DOHH2 (cell line): ENCODE results near the gene KAT8.

Experiments
- H3F3A ChIP-seq: fragments of 200-600 bp; sonication (generic), shearing (Covaris generic); 2 replicates; pipeline ENCODE4 v1.6.0; 2016; ENCODE audit warnings: antibody characterized with exemption, mild to moderate bottlenecking; ENCODE audit not compliant: control insufficient read depth, insufficient read depth
- H3K27ac ChIP-seq: fragments of 200-600 bp; sonication (generic); 2 replicates; pipeline ENCODE4 v1.5.1; 2014; ENCODE audit warnings: low read depth, mild to moderate bottlenecking, low read length, moderate library complexity
- H3K27me3 ChIP-seq: fragments of 200-600 bp; sonication (generic); 2 replicates; pipeline ENCODE4 v1.6.1; 2014; ENCODE audit warnings: mild to moderate bottlenecking, low read length, mixed read lengths; ENCODE audit not compliant: control insufficient read depth
- H3K36me3 ChIP-seq: fragments of 200-600 bp; sonication (generic); 2 replicates; pipeline ENCODE4 v1.6.1; 2014; ENCODE audit warnings: mild to moderate bottlenecking, low read length, moderate library complexity, mixed read lengths; ENCODE audit not compliant: control insufficient read depth
- H3K4me1 ChIP-seq: fragments of 200-600 bp; sonication (generic); 2 replicates; pipeline ENCODE4 v1.6.1; 2014; ENCODE audit warnings: mild to moderate bottlenecking, low read length, mixed read lengths; ENCODE audit not compliant: control insufficient read depth
- H3K4me2 ChIP-seq: fragments of 200-600 bp; sonication (generic); 2 replicates; pipeline ENCODE4 v1.6.0; 2014; ENCODE audit warnings: mild to moderate bottlenecking, low read length, moderate library complexity
- H3K4me3 ChIP-seq: fragments of 200-600 bp; sonication (generic); 2 replicates; pipeline ENCODE4 v1.5.1; 2014; ENCODE audit warnings: mild to moderate bottlenecking, low read length, mixed read lengths
- H3K79me2 ChIP-seq: fragments of 200-600 bp; sonication (generic); 2 replicates; pipeline ENCODE4 v1.6.1; 2014; ENCODE audit warnings: mild to moderate bottlenecking, low read length, mixed read lengths; ENCODE audit not compliant: control insufficient read depth
- H3K9me2 ChIP-seq: fragments of 200-600 bp; sonication (generic); replicated peaks from 2 replicates; pipeline ENCODE4 v1.6.1; 2014; ENCODE audit warnings: mild to moderate bottlenecking, low read length, mixed read lengths; ENCODE audit not compliant: control insufficient read depth
- H3K9me3 ChIP-seq: fragments of 200-600 bp; sonication (generic); 2 replicates; pipeline ENCODE4 v1.6.1; 2014; ENCODE audit warnings: antibody characterized with exemption, low read length, mixed read lengths; ENCODE audit not compliant: control insufficient read depth, insufficient read depth
- H4K20me1 ChIP-seq: fragments of 200-600 bp; sonication (generic); 2 replicates; pipeline ENCODE4 v1.6.0; 2014; ENCODE audit warnings: low read depth, mild to moderate bottlenecking, antibody characterized with exemption, low read length, moderate library complexity; ENCODE audit not compliant: control insufficient read depth, insufficient read depth
- EZH2phosphoT487 ChIP-seq: fragments of 200-600 bp; sonication (generic); IDR thresholded peaks from 2 replicates; pipeline ENCODE4 v1.6.1; 2017; ENCODE audit warnings: borderline replicate concordance, mild to moderate bottlenecking, antibody characterized with exemption, low read length, moderate library complexity, mixed read lengths
- TF ChIP-seq, protein P1 (sequence below): fragments of 200-600 bp; sonication (generic); IDR thresholded peaks from one replicate; pipeline ENCODE4 v1.5.1; 2014; ENCODE audit warnings: antibody characterized with exemption, mild to moderate bottlenecking, low read depth, low read length; ENCODE audit not compliant: poor library complexity, severe bottlenecking

The KAT8 gene

DNA sequence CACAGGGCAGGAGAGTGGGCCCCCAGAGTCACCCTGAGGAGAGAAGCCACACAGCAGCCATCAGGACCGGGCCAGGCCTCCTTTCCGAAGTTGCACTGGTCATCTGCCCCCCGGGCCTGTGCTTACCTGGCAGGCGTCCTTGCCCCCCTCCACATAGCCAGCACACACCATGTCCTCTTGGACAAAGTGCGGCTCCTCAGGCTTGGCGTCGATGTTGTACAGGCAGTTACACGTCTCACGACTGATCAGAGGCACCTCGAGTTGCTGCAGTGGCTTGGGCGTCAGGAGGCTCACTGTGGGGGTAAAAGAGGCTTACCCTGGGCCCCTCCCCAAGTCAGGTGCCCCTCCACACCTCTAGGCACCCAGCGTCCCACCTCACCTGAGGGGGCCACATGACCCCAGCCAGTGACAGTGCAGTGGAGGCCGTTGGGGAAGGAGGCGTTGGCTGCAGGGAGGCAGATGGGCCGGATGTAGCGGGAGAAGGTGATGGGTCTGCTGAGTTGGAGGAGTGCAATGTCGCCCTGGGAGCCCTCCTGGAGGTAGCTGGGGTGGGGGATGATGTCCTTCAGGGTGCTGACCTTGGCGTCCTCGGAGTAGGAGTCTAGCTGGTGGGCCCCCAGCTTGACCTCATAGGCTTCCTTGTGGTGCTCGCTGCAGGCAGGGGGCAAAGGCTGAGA is 15.0 kb downstream of the KAT8 start:
- Histone ChIP-seq H3K36me3 (peaks cover 12% of the 10 kb centered on the region), H3K79me2 (no peaks in the 10 kb centered on the region), H4K20me1 (no peaks in the 10 kb centered on the region), H3K27ac (no peak overlapping the region), H3K4me3 (no peak overlapping the region), H3K27me3 (no peaks in the 10 kb centered on the region), H3F3A (no peaks in the 10 kb centered on the region), H3K9me2 (no peaks in the 10 kb centered on the region), H3K4me2 (no peak overlapping the region), H3K4me1 (no peaks in the 10 kb centered on the region), H3K9me3 (no peaks in the 10 kb centered on the region)
- TF ChIP-seq, protein P1, sequence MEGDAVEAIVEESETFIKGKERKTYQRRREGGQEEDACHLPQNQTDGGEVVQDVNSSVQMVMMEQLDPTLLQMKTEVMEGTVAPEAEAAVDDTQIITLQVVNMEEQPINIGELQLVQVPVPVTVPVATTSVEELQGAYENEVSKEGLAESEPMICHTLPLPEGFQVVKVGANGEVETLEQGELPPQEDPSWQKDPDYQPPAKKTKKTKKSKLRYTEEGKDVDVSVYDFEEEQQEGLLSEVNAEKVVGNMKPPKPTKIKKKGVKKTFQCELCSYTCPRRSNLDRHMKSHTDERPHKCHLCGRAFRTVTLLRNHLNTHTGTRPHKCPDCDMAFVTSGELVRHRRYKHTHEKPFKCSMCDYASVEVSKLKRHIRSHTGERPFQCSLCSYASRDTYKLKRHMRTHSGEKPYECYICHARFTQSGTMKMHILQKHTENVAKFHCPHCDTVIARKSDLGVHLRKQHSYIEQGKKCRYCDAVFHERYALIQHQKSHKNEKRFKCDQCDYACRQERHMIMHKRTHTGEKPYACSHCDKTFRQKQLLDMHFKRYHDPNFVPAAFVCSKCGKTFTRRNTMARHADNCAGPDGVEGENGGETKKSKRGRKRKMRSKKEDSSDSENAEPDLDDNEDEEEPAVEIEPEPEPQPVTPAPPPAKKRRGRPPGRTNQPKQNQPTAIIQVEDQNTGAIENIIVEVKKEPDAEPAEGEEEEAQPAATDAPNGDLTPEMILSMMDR = no peak
- TF ChIP-seq EZH2phosphoT487 = no peak

DNA sequence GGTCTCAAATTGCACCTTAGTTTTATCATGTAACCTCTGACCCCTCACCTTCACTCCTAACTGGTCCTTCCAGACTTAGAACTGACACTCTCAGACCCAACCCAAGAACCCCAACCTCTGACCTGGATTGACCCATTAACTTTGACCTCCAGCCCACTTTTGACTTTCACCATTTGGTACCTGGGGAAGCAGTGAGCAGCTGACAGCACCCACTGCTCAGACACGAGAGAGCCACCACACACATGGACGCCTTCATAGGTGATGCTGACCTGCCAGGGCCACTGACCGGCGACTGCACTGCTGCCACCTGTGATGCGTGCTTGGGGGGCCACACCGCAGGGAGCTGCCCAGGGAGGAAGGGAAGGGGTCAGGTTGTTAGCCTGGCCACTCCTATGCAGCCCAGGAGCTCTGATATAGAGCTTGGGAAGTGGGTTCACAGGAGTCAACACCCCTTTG is 15.6 kb downstream of the KAT8 start:
- H3K79me2 ChIP-seq = no peaks in the 10 kb centered on the region
- no peaks in the 10 kb centered on the region for H3K9me2 ChIP-seq
- no peaks in the 10 kb centered on the region for H3K27me3 ChIP-seq
- H3K9me3 ChIP-seq = no peaks in the 10 kb centered on the region
- no peak overlapping the region for H3K27ac ChIP-seq
- TF ChIP-seq, protein P1 = no peak
- TF ChIP-seq EZH2phosphoT487 = no peak
- no peak overlapping the region for H3K4me2 ChIP-seq
- no peak overlapping the region for H3K4me3 ChIP-seq
- no peaks in the 10 kb centered on the region for H4K20me1 ChIP-seq
- peaks cover 12% of the 10 kb centered on the region for H3K36me3 ChIP-seq
- H3F3A ChIP-seq = no peaks in the 10 kb centered on the region
- no peaks in the 10 kb centered on the region for H3K4me1 ChIP-seq

DNA sequence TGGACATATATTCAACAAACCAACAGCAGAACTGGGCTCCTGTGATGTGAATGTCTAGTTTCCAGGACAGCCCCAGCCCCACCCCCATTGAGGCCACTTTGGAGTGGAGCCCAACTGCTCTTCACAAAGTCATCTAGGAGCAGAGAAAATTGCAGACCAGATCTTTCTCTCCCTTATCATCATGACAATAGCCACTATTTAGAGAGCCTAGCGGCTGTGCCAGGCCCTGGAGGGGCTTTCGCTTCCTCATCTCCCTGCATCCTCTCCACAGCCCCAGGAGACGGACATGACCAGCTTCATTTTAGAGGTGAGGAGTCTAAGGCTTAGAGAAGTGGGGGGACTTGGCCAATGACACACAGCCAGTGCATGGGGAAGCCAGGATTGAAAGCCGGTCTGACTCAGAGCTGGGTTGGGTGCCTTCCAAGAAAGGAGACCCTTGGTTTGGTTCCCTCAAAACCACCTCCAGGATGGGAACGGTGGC is 16.7 kb downstream of the KAT8 start:
- no peaks in the 10 kb centered on the region for H3K4me1 ChIP-seq

More for the DNA sequence above, 16.7 kb downstream of the KAT8 start:
- Histone ChIP-seq H3K79me2 (no peaks in the 10 kb centered on the region), H3K27ac (no peak overlapping the region), H3K36me3 (peaks cover 12% of the 10 kb centered on the region), H3K9me3 (no peaks in the 10 kb centered on the region), H3F3A (no peaks in the 10 kb centered on the region), H3K27me3 (no peaks in the 10 kb centered on the region), H3K4me2 (no peak overlapping the region), H3K9me2 (no peaks in the 10 kb centered on the region), H3K4me3 (no peak overlapping the region), H4K20me1 (no peaks in the 10 kb centered on the region)
- TF ChIP-seq, protein P1 = no peak
- TF ChIP-seq EZH2phosphoT487 = no peak
